GM19099 (cell line): ENCODE results near the gene VPS33B.

Source experiments
- POLR2A ChIP-seq: IDR thresholded peaks from 3 replicates; pipeline ENCODE4 v1.6.1; 2011; ENCODE audit warnings: low read depth; ENCODE audit not compliant: insufficient read length; ENCODE audit errors: extremely low read depth

Gene VPS33B

DNA sequence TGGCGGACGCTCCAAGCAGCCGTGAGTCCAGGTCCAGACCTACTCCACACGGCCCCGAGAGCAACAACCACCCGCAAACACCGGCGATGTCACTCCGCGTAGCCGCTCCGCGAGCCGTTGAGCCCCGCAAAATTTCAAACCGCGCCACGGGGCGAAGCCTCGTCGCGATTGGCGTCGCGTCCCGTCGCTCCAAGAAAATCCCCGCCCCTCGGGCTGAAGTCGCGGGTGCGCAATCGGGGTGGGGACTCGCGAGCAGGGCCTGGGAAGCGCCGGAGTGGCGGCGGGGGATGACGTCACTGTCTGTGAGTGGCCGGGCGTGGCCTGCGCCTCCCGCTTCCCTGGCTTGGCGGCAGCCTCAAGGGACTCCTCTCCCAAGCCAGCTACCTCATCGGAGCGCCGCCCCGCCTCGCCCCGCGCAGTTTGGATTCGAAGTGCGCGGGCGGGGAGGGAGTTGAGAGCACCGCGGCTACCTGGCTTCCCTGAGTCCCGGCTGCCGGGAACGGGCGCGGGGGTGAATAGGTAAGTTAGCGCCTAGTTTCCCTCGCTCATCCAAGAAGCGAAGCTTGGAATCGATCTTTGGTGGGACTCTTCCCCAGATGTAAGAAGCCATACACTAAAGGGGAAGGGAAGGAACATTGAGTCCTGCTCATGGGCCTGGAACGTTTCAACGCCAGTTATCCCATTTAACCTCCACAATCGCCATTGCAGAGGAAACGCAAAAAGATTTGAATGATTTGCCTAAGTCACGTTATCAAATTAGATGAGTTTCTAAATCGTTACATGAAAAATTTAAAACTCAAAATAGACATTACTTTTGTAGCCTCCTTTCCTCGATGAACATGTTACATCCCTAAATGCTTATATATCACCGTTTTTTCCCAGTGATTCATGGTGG is 27.7 kb downstream of the VPS33B start, which contains the start of gene PRC1:
Gene PRC1 (minus strand): TSS at position 119 of the 895 bp plus-strand sequence. CDS start 118 bp downstream, at position 1.
- TF ChIP-seq POLR2A, result peak; percentile 83

DNA sequence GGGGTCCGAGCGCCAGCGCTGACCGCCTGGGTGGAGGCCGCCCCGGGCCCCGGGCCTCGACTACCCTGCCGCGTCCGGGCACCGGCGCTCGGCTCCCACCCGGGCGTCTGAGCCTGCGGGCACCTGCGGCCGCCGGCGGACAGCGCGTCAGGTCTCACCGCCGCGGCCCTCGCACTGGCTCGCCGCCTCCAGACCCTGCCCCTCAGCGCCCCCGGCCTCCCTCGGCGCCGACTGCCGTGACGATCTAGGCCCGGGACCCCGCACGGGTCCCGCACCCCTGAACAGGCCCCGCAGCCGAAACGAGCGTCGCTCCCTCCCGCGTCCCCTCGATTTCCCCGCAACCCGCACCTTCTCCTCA is 28.4 kb downstream of the VPS33B start:
- no peak for TF ChIP-seq POLR2A

DNA sequence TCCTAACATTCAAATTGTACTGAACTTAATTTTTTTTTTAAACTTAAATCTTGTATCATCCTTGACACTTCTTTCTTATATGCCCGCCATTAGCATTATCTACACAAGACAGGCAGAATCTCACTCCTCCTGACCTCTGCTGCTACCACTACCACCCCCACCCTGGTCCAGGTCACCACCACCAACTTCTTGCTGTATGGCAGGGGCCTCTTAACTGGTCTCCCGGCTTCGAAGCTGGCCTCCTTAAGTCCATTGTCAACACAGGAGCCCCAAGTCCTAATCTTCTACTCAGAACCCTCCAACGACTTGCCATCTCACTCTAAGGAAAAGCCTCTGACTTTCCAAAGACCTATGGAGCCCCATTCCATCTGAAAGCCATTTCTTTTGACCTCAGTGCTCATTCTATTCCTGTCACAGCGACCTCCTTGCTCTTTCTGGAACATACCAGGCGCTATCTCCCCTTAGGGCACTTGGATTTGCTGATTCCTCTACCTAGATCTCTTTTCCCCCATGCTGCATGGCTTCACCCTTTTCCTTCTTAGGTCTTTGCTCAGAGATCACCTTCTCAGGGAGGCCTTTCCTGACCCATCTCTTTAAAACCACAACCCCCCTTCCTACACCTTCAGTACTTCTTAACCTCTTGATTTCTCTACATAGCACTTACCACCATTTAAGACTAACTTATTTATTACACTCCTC is 30.7 kb downstream of the VPS33B start:
- TF ChIP-seq POLR2A, result no peak

DNA sequence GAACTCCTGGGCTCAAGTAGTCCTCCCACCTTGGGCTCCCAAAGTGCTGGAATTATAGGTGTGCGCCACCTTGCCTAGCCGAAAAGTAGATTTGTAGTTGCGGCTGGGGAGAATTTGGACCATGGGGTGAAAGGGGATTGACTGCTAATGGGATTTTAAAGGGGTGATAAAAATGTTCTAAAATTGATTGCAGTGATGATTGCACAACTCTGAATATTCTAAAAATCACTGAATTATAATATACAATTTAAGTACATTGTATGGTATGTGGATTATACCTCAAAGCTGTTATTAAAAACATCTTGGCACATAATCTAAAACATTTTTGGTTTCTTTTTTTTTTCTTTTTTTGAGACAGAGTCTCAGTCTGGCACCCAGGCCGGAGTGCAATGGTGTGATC is 31.9 kb downstream of the VPS33B start:
- no peak for TF ChIP-seq POLR2A

DNA sequence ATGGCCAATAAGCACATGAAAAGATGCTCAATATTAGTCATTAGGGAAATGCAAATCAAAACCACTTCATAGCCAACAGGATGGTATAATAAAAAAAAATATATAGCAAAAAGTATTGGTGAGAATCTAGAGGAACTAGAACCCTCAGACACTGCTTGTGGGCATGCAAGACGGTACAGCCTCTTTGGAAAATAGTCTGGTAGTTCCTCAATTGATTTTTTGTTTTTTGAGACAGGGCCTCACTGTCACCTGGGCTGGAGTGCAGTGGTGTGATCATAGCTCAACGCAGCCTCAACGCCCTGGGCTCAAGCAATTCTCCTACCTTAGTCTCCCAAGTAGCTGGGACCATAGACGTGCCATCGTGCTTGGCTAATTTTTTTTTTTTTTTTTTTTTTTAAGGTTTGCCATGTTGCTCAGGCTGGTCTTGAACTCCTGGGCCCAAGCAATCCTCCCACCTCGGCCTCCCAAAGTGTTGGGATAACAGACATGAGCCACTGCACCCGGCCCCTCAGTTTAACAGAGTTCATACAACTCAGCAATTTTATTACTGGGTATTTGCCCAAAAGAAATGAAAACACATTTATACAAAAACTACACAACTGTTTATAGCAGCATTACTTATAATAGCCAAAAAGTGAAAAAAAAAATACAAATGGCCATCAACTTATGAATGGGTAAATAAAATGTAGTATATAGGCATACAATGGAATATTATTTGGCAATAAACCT is 33.2 kb downstream of the VPS33B start:
- no peak for TF ChIP-seq POLR2A

DNA sequence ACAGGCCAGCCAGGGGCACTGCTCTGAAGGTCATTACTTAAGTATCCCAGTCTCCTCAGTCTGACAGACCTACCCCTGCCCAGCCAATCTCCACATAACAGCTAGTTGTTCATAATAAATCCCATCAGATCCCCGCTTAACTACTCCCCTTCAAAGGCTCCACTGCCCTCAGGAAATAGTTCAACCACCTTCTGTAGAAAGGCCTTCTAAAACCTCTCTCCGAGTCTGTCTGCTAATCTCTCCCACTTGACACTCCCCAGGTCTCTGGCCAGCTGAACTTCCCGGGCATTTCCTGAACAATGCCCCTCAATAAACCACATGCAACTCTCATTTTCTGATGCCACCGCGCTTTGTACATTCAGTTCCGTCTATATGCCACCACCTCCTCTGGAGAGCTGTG is 34.1 kb downstream of the VPS33B start:
- no peak for TF ChIP-seq POLR2A

DNA sequence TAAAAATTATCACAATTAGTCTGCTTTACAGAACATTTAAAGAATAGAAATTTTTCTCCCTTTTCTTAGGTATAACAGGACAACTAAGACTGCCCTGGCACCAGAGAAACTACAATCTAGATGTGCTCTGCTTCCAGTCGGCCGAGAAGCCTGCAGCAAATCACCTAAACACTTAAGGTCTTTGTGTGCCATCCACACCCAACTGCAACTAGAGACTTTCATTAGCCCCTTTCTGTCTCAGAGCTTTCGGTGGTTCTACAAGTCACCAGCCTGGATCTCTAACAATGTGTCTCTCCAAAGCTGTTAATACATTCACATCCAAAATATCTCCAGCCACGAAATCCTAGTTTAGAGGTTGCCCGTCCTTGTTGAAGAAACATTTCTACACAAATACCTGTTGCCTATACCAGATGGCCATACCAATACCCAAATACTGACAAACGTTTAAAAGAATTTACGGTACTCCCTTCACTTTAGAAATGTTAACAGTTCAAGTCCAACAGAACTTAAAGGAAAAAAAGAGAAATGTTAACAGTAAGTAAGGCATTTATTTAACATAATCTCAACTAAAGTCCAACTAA is 34.7 kb downstream of the VPS33B start:
- no peak for TF ChIP-seq POLR2A

DNA sequence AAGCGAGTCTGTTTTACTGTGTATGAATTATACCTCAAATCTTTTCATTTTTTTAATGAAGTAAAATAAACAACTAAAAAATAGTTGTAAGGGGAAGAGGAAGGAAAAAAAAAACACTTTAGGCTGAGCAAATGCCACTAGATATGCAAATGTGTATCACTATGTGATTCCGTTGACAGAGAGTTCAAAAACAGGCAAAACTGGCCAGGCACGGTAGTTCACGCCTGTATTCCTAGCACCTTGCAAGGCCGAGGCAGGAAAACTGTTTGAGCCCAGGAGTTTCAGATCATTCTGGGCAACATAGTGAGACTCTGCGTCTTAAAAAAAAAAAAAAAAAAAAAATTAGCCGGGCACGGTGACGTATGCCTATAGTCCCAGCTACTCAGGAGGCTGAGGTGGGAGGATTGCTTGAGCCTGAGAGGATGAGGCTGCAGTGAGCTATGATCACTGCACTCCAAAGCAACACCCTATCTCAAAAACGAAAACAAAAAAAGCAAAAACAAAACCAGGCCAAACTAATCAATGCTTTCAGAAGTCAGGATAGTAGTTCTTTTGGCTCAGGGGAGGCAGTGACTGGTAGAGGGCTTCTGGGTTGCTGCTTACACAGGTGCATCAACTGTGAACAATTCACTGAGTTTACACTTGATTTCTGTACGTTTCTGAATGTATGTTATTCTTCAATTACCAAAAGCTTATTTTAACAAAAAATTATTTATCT is 35.4 kb downstream of the VPS33B start:
- peak; percentile 21 for TF ChIP-seq POLR2A

DNA sequence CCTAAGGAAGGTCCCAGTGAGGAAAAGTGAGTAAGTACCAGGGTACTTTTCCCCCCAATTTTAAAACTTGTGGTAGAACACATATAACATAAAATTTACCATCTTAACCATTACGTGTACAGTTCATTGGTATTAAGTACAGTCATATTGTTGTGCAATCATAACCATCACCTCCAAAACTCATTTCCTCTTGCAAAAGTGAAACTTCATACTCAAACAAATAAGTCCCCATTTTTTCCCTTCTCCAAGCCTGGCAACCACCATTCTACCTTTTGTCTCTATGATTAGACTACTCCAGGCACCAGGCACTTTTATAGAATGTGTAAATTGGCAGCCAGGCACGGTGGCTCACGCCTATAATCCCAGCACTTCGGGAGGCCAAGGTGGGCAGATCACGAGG is 40.3 kb downstream of the VPS33B start:
- no peak for TF ChIP-seq POLR2A

DNA sequence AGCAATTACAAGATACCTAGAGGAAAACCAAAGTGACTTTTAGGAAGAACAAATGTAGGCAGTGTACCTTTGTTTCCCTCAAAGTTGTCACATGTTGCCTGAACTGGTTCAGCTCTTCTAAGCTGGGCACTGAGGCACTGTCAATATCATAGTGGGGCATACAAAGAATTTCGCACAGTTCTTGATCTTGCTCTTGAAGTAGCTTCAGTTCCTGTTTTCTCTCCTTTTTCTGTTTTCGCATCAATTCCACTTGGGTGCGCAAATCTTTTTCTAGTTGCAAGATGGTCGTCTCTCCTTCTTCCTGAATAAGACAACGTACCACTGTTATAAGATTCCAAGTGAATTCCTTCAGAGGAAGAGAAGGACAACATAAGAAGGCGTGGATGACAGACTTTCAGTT is 40.7 kb downstream of the VPS33B start:
- no peak for TF ChIP-seq POLR2A

DNA sequence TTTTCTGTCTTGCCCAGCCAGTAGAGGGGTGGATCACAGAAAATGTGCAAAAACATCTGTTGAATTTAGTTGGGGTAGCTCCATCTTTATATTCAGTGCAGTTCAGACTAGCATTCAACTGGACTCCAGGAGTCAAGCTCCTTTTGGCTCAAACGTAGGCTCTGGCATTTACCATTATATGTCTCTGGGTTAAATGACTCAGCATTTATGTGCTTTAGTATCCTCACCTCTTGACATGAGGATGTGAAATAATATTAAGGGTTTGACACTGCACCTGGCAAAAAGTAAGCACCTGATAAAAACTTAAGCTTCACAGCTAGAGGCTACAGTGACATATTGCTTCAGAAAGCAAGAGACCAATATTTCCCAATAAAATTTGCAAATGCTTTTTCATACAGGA is 42.8 kb downstream of the VPS33B start:
- no peak for TF ChIP-seq POLR2A

DNA sequence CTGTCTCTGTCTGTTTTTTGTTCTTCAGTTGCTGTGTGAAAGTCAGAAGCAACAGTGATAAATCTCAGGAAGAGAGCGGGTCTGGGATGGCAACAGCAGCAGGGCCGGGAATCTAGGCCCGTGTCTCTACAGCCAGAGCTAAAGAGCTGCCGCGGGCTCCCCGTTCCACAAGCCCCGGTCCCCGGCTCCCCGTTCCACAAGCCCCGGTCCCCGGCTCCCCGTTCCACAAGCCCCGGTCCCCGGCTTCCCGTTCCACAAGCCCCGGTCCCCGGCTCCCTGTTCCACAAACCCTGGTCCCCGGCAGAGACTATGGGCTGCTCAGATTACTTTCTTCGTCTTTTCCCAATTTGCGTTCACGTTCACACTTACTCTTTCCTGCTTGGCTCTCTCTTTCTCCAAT is 48.2 kb downstream of the VPS33B start:
- no peak for TF ChIP-seq POLR2A

DNA sequence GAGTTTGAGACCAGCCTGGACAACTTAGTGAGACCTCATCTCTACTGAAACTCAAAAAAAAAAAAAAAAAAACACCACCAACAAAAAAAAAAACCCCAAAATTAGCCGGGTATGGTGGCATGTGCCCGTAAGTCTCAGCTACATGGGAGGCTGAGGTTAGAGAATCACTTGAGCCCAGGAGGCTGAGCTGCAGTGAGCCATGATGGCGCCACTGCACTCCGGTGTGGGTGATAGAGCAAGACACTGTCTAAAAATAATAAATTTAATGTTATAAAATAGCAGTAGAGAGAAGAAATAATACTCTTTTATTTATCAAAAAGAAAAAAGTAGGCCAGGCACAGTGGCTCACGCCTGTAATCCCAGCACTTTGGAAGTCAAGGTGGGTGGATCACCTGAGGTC is 50.3 kb downstream of the VPS33B start:
- TF ChIP-seq POLR2A, result no peak

DNA sequence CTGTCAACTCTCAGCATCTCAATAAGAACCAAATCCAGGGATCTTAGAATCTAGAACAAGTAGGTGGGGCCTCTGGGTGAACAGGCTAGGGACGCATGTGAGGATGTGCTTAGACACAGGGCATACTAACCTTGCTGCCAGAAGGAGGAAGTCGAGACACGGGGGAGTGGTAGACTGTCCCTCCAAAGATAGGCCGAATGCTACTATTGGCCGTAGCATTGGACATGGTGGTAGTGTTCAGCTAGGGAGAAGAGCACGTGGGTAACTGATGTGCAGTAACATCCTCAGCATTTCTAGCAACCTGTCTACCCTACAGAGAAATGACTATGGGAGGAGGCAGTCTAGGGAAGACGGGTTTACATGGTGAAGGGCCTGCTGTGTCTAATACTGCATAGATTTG is 52.1 kb downstream of the VPS33B start:
- no peak for TF ChIP-seq POLR2A

DNA sequence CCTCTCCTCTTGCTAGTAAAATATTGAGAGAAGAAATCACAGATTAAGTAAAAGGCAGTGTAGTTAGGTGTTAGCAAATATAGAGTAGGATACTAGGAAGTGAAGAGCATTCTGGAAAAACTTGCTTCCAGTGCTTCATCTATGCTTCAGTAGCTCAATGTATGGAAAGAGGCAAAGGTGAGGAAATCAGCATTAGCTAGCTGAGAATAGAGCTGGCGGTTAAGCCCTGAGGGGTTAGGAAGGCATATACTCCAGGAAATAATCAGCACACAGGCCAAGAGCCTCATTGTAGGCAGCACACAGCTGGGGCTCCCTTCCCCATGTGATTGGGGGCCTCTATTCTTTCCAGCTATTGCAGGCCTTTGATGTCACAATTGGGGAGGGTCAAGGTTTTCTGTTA is 54.0 kb downstream of the VPS33B start:
- TF ChIP-seq POLR2A, result no peak

DNA sequence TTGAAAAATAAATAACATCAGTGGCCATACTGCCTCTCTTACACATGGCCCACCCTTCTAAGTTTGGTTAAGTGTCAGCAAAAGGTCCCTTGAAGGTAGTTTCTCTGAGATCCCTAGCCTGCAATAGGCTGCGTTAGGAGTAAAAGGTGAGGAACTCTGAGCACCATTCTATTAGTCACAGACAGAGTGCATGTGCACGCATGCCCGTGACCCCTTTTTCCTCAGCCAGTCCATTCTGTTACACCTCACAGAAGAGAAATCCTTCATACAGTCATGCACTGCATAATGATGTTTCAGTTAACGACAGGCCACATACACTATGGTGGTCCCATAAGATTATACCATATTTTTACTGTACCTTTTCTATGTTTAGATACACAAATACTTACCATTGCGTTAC is 55.2 kb downstream of the VPS33B start:
- no peak for TF ChIP-seq POLR2A
